Measurements from ENCODE around the gene ALOXE3. TPM values are rescaled to one million over a fixed set of nuclear protein-coding genes. Genes with fewer than 3 reads are reported as not detected.

Gene ALOXE3
- total and polyA plus RNA-seq, 4 donors = 0.12 to 0.68 (median 0.28) TPM; not detected in 1

DNA sequence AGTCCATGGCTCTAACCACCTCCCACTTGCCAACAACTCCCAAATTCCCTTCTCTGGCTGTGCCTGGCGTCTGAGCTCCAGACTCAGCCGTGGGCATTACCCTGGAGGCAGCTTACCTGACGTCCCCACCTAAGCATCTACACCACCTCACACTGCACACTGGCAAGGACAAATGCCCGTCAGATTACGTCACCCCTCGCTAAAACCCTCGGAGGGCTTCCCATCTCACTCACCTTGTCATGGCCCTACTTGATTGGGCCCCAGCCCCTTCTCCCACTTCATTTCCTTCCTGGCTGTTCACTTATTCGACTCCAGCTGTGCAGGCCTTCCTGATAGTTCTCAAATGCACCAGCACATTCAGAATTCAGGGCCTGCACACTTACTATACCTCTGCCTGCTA is 13.4 kb downstream of the ALOXE3 start:
- TF ChIP-seq CTCF (IDR thresholded peaks at IDR 0.05; ENCODE audit: control extremely low read depth, extremely low read depth) = no peak
- DNase-seq = no peak
- Histone ChIP-seq H3K4me1 (ENCODE audit: control insufficient read depth in 5 of 5, insufficient read depth in 5 of 5, low read length in 5 of 5) (peaks cover 0 to 3% (median 0%) of the 10 kb centered on the region in 5 donors), H3K4me3 (no peak overlapping the region), H3K27ac (ENCODE audit: low read depth in 1 of 2, low read length in 1 of 2) (no peak overlapping the region), H3K27me3 (ENCODE audit: control insufficient read depth in 3 of 3, insufficient read depth in 3 of 3, low read length in 2 of 3) (peaks cover 0 to 16% (median 7%) of the 10 kb centered on the region in 3 donors), H3K9ac (ENCODE audit: insufficient read depth in 1 of 2, low read length in 2 of 2) (no peak overlapping the region), H3K36me3 (ENCODE audit: control insufficient read depth in 4 of 4, insufficient read depth in 4 of 4, low read length in 4 of 4) (no peaks in the 10 kb centered on the region), H3K9me3 (ENCODE audit: control insufficient read depth in 4 of 4, insufficient read depth in 3 of 4, low read length in 3 of 4) (peaks cover 0 to 2% (median 0%) of the 10 kb centered on the region in 4 donors)
- ATAC-seq (ENCODE audit: insufficient read depth, low FRiP score) = no peak
- 58 to 71% methylated on average over 8 of the region's 8 CpGs for WGBS, 2 donors

DNA sequence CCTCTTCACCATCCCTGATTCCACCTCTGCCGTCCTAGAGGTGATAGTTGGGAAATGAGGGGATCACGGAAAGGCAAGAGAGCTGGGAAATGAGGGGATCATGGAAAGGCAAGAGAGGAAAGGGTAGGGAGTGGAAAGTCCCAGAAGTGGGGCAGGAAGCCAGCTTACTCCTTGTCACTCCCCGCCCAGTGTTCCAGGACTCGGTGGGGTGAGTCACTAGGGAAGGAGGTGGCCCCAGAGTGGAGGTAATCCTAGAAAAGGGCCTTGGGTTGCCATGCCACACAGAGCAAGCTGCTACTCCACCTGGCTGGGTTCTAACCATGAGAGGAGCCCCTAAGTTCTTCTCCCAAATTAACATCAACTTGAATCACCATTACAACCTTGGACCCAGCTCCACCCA is 14.8 kb downstream of the ALOXE3 start:
- ATAC-seq (ENCODE audit: insufficient read depth, low FRiP score) (no peak), DNase-seq (no peak)
- WGBS, 2 donors = 69 to 93% methylated on average over 4 of the region's 4 CpGs

DNA sequence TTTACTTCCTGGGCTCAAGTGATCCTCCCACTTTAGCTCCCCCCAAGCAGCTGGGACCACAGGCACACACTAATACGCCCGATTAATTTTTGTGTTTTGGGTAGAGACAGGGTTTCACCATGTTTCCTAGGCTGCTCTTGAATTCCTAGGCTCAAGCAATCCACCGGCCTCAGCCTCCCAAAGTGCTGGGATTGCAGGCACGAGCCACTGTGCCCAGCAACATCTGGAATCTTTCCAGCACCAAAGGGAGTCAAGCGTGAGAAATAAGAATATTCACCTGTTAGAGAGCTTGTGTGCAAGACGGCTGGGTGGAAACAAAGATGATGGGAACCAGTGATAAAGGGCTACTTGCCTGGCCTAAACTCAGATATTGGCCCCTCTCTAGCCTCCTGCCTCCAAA is 16.6 kb downstream of the ALOXE3 start:
- H3K36me3 ChIP-seq (ENCODE audit: control insufficient read depth in 4 of 4, insufficient read depth in 4 of 4, low read length in 4 of 4) = no peaks in the 10 kb centered on the region
- H3K9me3 ChIP-seq (ENCODE audit: control insufficient read depth in 4 of 4, insufficient read depth in 3 of 4, low read length in 3 of 4) = no peaks in the 10 kb centered on the region
- no peaks in the 10 kb centered on the region for H3K4me1 ChIP-seq (ENCODE audit: control insufficient read depth in 5 of 5, insufficient read depth in 5 of 5, low read length in 5 of 5)
- 85 to 86% methylated on average over 6 of the region's 6 CpGs for WGBS, 2 donors
- H3K9ac ChIP-seq (ENCODE audit: insufficient read depth in 1 of 2, low read length in 2 of 2) = no peak overlapping the region
- ATAC-seq (ENCODE audit: insufficient read depth, low FRiP score) (no peak), DNase-seq (no peak)
- H3K27ac ChIP-seq (ENCODE audit: low read depth in 1 of 2, low read length in 1 of 2) = no peak overlapping the region
- H3K4me3 ChIP-seq = no peak overlapping the region
- TF ChIP-seq CTCF (IDR thresholded peaks at IDR 0.05; ENCODE audit: control extremely low read depth, extremely low read depth) = no peak
- peaks cover 0 to 5% (median 2%) of the 10 kb centered on the region in 3 donors for H3K27me3 ChIP-seq (ENCODE audit: control insufficient read depth in 3 of 3, insufficient read depth in 3 of 3, low read length in 2 of 3)

More for the DNA sequence above, 14.8 kb downstream of the ALOXE3 start:
- no peak for TF ChIP-seq CTCF (IDR thresholded peaks at IDR 0.05; ENCODE audit: control extremely low read depth, extremely low read depth)
- H3K9ac ChIP-seq (ENCODE audit: insufficient read depth in 1 of 2, low read length in 2 of 2) = no peak overlapping the region
- no peaks in the 10 kb centered on the region for H3K4me1 ChIP-seq (ENCODE audit: control insufficient read depth in 5 of 5, insufficient read depth in 5 of 5, low read length in 5 of 5)
- H3K27me3 ChIP-seq (ENCODE audit: control insufficient read depth in 3 of 3, insufficient read depth in 3 of 3, low read length in 2 of 3) = peaks cover 0 to 5% (median 5%) of the 10 kb centered on the region in 3 donors
- no peaks in the 10 kb centered on the region for H3K36me3 ChIP-seq (ENCODE audit: control insufficient read depth in 4 of 4, insufficient read depth in 4 of 4, low read length in 4 of 4)
- no peak overlapping the region for H3K27ac ChIP-seq (ENCODE audit: low read depth in 1 of 2, low read length in 1 of 2)
- H3K4me3 ChIP-seq = no peak overlapping the region
- no peaks in the 10 kb centered on the region for H3K9me3 ChIP-seq (ENCODE audit: control insufficient read depth in 4 of 4, insufficient read depth in 3 of 4, low read length in 3 of 4)

GRCh38 chr17:8100763-8101162 is 17.6 kb downstream of the ALOXE3 start:
- H3K9ac ChIP-seq (ENCODE audit: insufficient read depth in 1 of 2, low read length in 2 of 2) = peak overlapping the region in 1 of 2 donors; percentile 2
- peaks cover 0 to 5% (median 2%) of the 10 kb centered on the region in 3 donors for H3K27me3 ChIP-seq (ENCODE audit: control insufficient read depth in 3 of 3, insufficient read depth in 3 of 3, low read length in 2 of 3)
- no peaks in the 10 kb centered on the region for H3K9me3 ChIP-seq (ENCODE audit: control insufficient read depth in 4 of 4, insufficient read depth in 3 of 4, low read length in 3 of 4)
- H3K36me3 ChIP-seq (ENCODE audit: control insufficient read depth in 4 of 4, insufficient read depth in 4 of 4, low read length in 4 of 4) = no peaks in the 10 kb centered on the region
- no peak overlapping the region for H3K27ac ChIP-seq (ENCODE audit: low read depth in 1 of 2, low read length in 1 of 2)
- H3K4me3 ChIP-seq = no peak overlapping the region
- H3K4me1 ChIP-seq (ENCODE audit: control insufficient read depth in 5 of 5, insufficient read depth in 5 of 5, low read length in 5 of 5) = no peaks in the 10 kb centered on the region
- 85 to 93% methylated on average over 2 of the region's 2 CpGs for WGBS, 2 donors
- DNase-seq (no peak), ATAC-seq (ENCODE audit: insufficient read depth, low FRiP score) (no peak)
- no peak for TF ChIP-seq CTCF (IDR thresholded peaks at IDR 0.05; ENCODE audit: control extremely low read depth, extremely low read depth)

Measured in lung (tissue), 12 donors.